Measurements from ENCODE around the gene NRDE2. TPM values are rescaled to one million over a fixed set of nuclear protein-coding genes. Genes with fewer than 3 reads are reported as not detected.
A peak's percentile ranks its signal among the peaks of the same experiment; 100 is the strongest.

Gene NRDE2
- total RNA-seq, 1 donor: 16.2 TPM

DNA sequence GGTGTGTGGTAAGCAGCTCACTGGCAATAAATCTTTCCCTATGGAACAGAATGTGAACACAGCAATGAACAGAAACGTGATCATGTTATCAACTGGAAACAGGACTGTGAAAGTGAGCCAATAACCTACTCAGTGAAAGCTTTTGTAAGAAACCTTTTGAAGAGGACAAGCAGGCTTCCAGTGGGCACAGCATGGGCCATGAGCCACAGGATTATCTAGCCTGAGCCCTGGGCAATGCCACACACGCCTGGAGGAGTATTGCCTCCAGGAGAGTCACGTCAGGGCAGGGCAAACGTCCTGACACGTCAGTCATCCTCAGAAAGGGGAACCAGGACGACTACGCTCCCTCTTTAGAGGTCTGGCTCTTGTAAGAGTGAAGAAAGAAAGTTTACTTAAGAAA, 32.3 kb downstream of the NRDE2 start:
- DNase-seq (ENCODE audit: low read depth in 2 of 3, low spot score in 2 of 3): peak in 2 of 3 donors; percentile 72 to 80

- no peak for DNase-seq (ENCODE audit: low read depth in 2 of 3, low spot score in 2 of 3)
Measured at GRCh38 chr14:90297876-90298629, 33.7 kb downstream of the NRDE2 start.

DNA sequence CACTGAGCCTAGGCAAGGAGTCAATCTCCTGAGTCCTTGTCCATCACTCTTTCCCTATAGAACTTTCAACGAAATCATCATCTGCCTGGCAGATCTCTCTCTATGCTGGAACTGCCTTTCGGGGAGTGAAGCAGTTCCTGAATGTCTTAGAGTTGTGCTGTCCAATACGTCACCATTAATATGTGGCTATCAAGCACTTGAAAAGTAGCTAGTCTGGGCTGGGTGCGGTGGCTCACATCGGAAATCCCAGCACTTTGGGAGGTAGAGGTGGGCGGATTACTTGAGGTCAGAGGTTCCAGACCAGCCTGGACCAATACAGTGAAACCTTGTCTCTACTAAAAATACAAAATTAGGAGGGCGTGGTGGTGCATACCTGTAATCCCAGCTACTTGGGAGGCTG, 35.1 kb downstream of the NRDE2 start:
- DNase-seq (ENCODE audit: low read depth in 2 of 3, low spot score in 2 of 3): no peak

- DNase-seq (ENCODE audit: low read depth in 2 of 3, low spot score in 2 of 3): no peak
Measured at GRCh38 chr14:90295870-90296516, 35.7 kb downstream of the NRDE2 start.

GRCh38 chr14:90294872-90295271, 36.9 kb downstream of the NRDE2 start:
- no peak for DNase-seq (ENCODE audit: low read depth in 2 of 3, low spot score in 2 of 3)

DNA sequence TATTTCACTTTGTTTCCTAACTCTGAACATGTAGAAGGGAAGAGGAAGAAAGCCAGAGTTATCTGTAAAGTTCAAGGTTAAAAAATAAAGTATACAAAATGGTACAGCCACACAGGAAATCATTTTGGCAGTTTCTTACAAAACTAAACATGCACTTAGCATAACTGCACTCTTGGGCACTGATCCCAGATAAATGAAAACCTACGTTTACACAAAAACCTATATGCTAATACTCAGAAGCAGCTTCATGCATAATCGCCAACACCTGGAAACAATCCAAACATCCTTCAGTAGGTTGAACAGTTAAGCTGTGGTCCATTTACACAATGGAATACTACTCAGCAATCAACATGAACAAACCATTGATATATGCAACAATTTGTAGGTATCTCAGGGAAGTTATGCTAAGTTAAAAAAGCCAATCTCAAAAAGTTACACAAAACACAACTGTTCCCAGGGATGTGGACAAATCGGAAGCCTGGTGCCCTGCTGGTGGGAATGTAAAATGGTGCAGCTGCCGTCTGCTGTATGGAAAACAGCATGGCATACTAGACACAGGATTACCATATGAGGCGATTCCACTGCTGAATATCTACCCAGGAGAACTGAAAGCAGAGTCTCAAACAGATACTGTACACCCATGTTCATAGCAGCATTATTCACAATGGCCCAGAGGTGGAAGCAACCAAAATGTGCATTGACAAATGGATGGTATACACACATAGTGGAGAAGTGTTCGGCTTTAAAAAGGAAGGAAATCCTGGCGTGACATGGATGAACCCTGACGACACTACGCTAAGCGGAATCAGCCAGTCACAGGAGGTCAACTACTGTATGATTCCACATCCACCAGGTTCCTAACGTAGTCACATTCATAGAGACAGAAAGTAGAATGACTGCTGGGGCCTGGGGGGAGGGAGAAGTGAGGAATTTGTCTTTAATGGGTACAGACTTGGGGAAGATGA, 37.7 kb downstream of the NRDE2 start:
- DNase-seq (ENCODE audit: low read depth in 2 of 3, low spot score in 2 of 3): no peak

- no peak for DNase-seq (ENCODE audit: low read depth in 2 of 3, low spot score in 2 of 3)
Measured at GRCh38 chr14:90291699-90292098, 40.0 kb downstream of the NRDE2 start.

DNA sequence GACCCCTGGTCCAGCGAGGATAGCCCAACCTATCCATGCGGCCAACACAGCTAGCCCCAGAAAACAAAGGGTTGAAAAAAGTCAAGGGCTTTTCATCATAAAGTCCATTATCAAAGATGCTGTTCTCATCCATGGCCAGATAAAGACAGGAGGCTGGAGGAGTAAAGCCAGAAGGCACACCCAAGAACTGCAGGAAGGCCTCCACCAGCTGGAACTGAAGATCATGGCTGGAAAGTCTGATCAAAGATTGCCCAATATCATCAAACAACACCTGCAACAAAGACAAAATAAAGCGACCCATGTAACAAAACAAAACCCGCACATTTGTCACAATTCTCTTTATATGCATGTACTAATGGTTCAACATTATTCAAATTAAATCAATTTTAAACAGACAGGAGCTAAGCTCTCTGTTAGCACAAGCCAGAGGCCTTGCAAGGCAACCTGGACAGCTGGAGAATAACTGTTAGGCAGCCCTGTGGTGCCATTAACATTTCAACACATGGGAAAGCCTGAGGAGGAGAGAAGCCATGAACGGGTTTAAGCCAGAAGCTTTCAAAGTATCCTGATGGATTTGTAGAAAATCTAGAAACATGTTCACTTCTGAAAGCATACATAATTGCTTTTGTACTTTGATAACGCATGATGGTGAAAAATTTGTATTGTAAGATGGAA, 41.3 kb downstream of the NRDE2 start:
- DNase-seq (ENCODE audit: low read depth in 2 of 3, low spot score in 2 of 3): no peak

- DNase-seq (ENCODE audit: low read depth in 2 of 3, low spot score in 2 of 3): no peak
Measured at GRCh38 chr14:90288651-90289355, 42.9 kb downstream of the NRDE2 start.

- DNase-seq (ENCODE audit: low read depth in 2 of 3, low spot score in 2 of 3): no peak
Measured at GRCh38 chr14:90287791-90288190, 44.0 kb downstream of the NRDE2 start.

GRCh38 chr14:90281756-90282155, 50.0 kb downstream of the NRDE2 start:
- DNase-seq (ENCODE audit: low read depth in 2 of 3, low spot score in 2 of 3): no peak

GRCh38 chr14:90281261-90281660, 50.5 kb downstream of the NRDE2 start:
- no peak for DNase-seq (ENCODE audit: low read depth in 2 of 3, low spot score in 2 of 3)

DNA sequence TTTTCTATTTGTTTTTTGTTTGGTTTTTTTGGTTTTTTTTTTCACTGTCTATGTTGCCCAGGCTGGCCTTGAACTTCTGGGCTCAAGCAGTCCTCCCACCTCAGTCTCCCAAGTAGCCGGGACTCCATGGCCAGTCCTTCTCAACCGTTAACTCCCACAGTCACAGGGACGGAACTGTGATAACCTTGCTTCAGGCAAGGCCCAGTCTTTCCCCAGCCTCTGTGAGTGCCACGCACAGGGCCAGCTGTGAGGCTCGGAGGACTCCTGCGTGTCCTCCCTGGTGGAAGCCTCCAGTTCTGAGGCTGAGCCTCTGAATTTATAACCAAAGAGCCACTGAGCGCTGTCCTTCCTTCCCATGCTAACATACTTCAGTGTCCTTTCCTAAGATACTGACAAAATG, 51.6 kb downstream of the NRDE2 start:
- DNase-seq (ENCODE audit: low read depth in 2 of 3, low spot score in 2 of 3): no peak

GRCh38 chr14:90278199-90279175, 53.3 kb downstream of the NRDE2 start:
- no peak for DNase-seq (ENCODE audit: low read depth in 2 of 3, low spot score in 2 of 3)

DNA sequence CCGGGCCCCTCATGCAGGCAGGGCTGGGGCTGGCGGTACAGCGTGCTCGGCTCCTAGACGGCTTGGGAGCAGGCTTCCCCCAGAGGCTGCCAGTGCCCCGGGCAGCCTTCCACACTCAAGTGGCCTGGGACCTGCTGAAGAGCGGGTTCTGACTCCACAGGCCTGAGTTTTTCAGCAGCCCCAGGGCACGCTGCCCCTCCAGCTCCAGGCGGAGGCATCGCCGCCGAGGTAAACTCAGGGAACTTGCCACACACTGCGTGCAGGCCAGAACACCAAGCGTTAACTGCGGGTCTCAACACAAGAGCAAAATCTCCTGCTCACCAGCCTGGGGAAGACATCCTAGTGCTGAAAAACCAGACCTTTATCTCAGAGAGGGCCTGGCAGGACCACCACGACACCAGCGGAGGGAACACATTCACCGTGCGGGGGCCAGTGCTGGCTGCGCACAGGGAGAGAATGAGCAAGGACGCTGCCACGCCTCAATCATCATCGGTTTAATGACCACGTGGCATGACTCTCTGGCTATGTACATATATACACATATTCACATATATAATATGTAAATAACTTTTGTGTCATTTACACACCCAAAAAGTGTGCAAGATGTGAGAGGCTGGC, 54.1 kb downstream of the NRDE2 start:
- DNase-seq (ENCODE audit: low read depth in 2 of 3, low spot score in 2 of 3): no peak

DNA sequence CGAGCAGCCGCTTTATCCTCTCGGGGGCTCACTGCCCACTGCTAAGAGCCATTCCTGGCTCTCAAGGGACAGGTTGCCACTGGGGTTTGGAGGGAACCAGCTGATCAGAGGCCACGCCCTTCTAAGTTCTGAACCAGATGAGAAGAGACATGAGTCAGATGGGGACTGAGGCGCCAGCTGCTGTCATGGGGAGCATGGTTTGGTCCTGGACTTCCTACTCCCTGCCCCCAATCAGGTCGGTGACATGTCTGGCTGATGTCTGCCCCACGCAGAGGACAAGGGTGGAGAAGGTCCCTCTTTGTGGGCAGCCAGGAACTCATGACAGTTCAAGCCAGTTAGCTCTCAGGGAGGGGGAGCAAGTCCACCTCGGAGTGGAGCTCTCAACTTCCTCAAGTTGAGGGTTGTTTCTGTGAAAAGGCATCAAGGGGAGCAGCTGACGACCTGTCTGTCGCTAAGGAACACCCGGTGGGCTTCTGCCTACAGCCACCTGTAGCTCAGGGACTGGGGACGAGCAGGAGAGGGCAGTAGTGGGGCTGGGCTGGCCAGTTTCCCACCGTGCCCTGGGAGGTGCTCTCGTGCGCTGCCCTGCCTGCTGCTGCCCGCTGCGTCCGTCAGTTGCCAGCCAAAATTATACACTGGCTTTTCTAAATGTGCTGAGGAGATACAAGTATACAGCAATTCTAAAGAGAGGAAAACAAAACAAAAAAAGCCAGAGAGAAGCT, 54.9 kb downstream of the NRDE2 start:
- DNase-seq (ENCODE audit: low read depth in 2 of 3, low spot score in 2 of 3): no peak

DNA sequence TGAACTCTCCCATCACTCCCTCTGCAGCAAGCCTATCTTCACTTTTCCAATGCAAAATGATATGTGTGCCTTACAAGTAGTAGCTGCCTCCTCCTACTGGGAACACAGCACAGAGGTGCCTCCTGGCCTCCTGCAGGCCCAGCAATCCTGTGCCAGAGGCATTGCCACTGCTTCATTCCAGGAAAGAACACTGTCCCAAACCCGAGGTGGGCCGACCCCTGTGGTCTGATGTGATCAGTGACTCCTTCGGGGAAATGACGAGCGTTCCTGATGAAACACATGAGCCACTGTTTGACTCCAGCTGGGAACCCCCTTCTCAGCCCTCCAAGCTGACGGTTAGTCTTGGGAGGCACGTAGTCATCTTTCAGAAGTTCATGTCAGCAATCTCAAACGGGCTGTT, 55.9 kb downstream of the NRDE2 start:
- no peak for DNase-seq (ENCODE audit: low read depth in 2 of 3, low spot score in 2 of 3)

DNA sequence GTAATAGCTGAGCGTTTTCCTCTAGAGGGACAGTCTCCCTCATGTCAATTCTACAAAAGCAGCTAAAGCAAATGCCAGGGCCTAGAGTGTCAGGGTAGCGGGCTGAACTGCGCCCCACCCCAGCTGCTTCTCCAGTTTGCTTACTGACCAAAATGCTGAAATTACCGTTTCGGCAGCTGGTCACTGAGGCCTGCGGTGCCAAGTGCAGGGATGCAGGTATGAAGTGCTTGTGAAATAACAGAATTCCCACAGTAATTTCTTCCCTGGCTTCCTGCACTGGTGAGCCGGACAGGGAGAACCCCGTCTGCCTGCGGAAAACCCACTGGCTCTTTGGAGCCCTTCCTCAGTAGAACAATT, 56.3 kb downstream of the NRDE2 start:
- DNase-seq (ENCODE audit: low read depth in 2 of 3, low spot score in 2 of 3): no peak
